GM19395 (cell line): ENCODE results near the gene STOML1.
"Not testable (repeated sequence)": the region's sequence is repeated elsewhere in the genome, so short reads cannot be mapped to it uniquely, and the experiment has no call there.

Experiments used
- ATAC-seq: cut with Tn5 transposase; IDR thresholded peaks from one replicate; pipeline ENCODE4 v1.9.1; 2021; ENCODE audit warnings: mild to moderate bottlenecking, moderate library complexity; ENCODE audit not compliant: unreplicated experiment

The STOML1 gene

DNA sequence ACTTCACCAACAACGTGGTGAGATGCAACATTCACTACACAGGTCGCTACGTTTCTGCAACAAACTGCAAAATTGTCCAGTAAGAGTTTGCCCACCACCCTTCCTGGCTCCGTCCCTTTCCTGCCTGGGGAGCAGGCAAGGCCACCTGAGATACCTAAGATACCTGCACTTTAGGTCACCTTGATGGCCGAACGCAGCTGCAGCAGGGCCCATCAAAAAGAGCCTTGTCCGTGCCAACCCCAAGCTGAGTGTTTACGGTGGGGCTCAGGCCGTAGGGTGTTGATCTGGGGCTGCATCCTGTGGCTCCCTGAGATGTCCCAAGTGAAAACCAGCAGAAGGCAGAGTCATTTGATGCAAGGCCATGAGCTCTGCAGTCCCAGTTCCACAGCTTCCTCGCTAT lies 42.6 kb downstream of the STOML1 start:
- no peak for ATAC-seq

DNA sequence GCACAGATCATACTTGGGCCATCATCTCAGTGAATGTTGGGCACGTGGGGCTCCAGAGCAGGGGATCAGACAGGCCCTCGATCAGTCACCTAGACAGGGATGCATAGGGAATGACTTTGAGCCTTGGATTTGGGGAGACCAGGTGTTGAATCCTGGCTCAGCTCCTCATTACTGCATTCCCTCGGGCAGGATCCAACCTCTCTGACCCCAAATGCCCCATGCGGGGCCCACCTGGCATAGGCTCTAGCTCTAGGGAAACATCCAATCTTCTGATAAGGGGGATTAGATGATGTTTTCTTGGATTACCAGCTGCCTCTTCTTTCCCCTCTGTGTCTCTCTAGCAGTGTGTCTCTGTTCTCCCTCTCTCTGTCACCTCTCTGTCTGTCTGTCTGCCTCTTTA lies 43.1 kb downstream of the STOML1 start:
- ATAC-seq: no peak

DNA sequence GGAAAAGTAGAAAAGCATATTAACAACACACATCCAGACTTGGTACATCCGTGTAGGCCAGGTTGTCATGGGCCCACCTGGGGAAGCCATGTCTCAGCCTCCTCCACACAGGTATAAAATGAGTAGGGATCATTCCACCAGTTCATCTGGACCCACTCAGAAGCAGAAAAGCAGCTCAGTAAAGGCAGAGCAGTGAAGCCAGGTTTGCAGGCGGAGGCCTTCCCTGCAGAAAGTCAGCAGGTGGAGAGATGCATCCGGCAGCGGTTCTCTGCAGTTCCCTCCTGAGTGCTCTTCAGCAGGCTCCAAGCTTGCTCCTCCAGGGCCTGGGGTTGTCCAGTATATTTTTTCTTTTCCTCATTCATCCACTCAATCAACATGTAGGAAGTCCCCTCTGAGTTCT lies 43.7 kb downstream of the STOML1 start:
- no peak for ATAC-seq

- no peak for ATAC-seq
These were observed 44.4 kb downstream of the STOML1 start for GRCh38 chr15:73947651-73948050.

- no peak for ATAC-seq
These were observed 45.2 kb downstream of the STOML1 start for GRCh38 chr15:73946795-73947370.

- no peak for ATAC-seq
These were observed 45.9 kb downstream of the STOML1 start for GRCh38 chr15:73946046-73946721.

GRCh38 chr15:73945130-73945508 lies 47.0 kb downstream of the STOML1 start:
- no peak for ATAC-seq

- ATAC-seq: no peak
These were observed 47.6 kb downstream of the STOML1 start for GRCh38 chr15:73944161-73945129.

- ATAC-seq: no peak
These were observed 49.3 kb downstream of the STOML1 start for GRCh38 chr15:73942751-73943270.

DNA sequence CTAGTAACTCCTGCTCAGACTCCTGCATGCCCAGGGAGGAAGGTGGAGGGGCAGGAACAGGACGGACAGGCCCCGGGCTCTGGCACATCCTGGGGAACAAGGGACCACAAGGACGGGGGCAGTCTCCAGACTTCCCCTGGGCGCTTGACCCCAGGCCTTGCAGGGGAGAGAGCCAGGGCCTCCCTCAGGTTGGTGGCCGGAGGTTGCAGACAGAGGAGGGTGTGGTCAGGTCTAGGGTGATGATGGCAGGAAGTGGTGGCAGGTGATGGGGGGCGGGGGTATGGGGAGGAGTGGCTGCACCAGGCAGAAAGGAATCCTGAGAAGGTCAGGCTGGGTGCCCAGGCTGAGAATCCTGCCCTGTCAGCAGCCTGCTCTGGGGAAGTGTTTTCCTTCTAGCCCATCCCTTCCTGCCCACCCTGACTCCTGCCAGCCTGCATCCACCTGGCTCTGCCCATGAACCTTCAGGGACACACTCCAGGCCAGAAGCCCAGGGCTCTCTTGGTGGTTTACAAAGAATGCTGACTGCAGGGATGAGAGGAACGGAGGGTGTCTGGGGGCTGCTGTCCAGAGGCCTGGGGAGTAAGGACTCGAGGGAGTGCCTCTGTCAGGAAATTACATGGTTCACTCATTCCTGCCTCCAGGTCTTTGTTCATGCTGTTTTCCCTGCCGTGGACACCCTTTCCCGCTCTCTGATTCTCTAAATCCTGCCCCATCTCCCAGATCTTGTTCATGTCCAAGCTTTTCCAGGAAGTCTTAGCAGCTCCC lies 50.0 kb downstream of the STOML1 start:
- ATAC-seq: no peak

DNA sequence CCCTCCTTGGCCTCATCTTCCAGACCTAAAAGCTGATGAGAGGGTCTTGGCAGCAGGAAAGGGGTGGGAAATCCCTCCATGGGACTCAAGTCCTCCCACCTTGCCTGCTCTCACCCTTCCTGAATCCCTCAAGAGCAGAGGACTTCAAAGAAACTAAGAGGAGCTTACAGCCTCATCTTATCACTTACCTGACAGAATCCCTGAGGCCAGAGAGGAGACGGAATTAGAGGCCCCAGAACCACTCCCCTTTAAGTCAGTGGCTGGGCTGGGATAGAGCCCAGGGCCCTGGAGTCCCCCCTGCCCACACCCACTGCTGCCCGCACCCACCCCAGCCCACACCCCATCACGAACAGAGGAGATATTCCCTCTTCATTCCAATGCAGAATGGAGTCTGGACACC lies 50.6 kb downstream of the STOML1 start:
- no peak for ATAC-seq

DNA sequence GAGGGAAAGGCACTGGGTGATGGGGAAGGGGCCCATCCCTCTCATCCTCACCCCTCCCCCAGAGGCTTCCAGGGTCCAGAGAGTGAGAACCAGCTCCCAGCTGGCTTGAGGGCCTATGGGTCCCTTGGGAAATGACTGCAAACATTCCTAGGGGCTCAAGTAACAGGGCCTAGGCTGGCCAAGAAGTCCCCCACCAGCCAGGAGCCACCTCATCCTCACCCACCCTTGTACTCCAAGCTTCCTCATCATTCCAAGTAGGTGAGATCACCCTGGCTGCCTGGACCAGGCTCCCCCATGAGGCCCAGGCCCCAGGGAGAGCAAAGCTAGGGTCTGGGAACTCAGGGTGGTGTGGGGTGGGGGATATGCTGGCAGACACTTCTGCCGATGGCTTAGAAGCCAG lies 51.1 kb downstream of the STOML1 start:
- ATAC-seq: no peak

GRCh38 chr15:73940061-73940981 lies 51.8 kb downstream of the STOML1 start:
- ATAC-seq: no peak

GRCh38 chr15:73939138-73939537 lies 53.0 kb downstream of the STOML1 start:
- no peak for ATAC-seq

DNA sequence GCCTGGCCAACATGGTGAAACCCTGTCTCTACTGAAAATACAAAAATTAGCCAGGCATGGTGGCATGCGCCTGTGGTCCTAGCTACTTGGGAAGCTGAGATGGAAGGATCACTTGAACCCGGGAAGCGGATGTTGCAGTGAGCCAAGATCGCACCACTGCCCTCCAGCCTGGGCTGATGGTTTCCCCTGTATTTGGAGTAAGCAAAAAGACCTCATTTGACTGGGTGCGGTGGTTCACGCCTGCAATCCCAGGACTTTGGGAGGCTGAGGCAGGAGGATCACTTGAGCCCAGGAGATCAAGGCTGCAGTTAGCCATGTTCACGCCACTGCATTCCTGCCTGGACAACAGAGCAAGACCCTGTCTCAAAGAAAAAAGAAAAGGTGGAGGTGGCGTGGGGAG lies 53.6 kb downstream of the STOML1 start:
- ATAC-seq: not testable (repeated sequence)

DNA sequence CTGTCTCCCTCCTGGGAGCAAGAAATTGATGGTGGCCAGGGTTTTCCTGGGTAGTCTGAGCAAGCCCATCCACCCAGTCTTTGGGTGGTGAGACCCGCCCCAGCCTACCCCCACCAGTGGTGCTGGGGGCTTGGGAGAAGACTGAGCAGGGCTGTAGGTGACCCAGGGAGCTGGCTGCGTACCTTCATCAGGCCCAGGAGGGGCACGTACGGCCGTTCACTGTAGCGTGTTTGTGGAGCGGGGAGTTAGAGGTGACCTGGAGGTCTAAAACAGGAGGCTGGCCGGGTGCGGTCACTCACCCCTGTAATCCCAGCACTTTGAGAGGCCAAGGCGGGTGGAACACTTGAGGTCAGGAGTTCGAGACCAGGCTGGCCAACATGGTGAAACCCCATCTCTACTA lies 54.4 kb downstream of the STOML1 start:
- ATAC-seq: no peak

- ATAC-seq: no peak
These were observed 54.8 kb downstream of the STOML1 start for GRCh38 chr15:73937296-73937695.

GRCh38 chr15:73936588-73937290 lies 55.4 kb downstream of the STOML1 start:
- ATAC-seq: no peak

DNA sequence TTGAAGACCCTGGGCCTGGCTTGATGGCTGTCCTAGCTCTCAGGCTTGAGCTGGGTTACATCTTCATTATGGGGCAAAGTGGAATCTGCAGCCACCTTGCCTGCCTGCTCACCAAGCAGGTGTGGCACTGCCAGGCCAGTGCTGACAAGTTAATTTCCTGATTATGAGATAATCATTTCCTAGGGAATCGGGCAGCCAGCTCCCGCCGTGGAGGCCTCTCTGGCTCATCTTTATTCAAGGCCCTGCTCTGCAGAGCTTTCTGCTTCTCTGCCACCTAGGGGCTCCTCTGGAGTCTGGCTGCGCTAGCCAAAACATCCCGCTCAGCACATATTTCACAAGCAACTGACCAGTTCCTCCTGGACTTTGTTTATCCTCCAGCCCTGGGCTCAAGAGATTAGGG lies 55.9 kb downstream of the STOML1 start:
- no peak for ATAC-seq
